C4-2B (cell line): ENCODE data around the gene GRPEL2.

Experiments used
- H3K27ac ChIP-seq: fragments of 450-650 bp; 2 replicates; pipeline ENCODE4 v1.5.1; 2017
- ZFX ChIP-seq: fragments of 450-650 bp; IDR thresholded peaks from 2 replicates; pipeline ENCODE4 v1.6.1; 2017
- TF ChIP-seq, protein P1 (sequence below): fragments of 450-650 bp; conservative IDR thresholded peaks from 2 replicates; pipeline ENCODE4 v1.5.1; 2017; ENCODE audit warnings: mild to moderate bottlenecking

GRPEL2 gene

DNA sequence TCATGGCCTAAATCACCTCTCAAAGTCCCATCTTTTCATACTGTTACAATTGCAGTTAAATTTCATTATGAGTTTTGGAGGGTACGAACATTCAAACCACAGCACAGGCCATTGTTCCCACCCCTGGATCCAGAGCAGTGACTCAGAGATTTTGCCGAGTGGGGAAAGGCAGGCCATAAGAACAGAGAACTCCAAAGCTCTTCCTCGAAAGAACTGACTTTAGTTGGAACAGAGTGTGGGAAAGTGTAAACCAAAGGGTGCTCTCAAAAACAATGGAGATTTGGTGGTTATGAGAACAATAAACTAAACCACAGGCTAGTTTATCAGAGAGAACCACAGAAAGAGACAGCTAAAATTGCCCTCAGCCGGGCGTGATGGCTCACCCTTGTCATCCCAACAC is 19.4 kb upstream of the GRPEL2 start:
- no peak overlapping the region for H3K27ac ChIP-seq
- TF ChIP-seq, protein P1, sequence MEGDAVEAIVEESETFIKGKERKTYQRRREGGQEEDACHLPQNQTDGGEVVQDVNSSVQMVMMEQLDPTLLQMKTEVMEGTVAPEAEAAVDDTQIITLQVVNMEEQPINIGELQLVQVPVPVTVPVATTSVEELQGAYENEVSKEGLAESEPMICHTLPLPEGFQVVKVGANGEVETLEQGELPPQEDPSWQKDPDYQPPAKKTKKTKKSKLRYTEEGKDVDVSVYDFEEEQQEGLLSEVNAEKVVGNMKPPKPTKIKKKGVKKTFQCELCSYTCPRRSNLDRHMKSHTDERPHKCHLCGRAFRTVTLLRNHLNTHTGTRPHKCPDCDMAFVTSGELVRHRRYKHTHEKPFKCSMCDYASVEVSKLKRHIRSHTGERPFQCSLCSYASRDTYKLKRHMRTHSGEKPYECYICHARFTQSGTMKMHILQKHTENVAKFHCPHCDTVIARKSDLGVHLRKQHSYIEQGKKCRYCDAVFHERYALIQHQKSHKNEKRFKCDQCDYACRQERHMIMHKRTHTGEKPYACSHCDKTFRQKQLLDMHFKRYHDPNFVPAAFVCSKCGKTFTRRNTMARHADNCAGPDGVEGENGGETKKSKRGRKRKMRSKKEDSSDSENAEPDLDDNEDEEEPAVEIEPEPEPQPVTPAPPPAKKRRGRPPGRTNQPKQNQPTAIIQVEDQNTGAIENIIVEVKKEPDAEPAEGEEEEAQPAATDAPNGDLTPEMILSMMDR = no peak
- TF ChIP-seq ZFX = no peak

DNA sequence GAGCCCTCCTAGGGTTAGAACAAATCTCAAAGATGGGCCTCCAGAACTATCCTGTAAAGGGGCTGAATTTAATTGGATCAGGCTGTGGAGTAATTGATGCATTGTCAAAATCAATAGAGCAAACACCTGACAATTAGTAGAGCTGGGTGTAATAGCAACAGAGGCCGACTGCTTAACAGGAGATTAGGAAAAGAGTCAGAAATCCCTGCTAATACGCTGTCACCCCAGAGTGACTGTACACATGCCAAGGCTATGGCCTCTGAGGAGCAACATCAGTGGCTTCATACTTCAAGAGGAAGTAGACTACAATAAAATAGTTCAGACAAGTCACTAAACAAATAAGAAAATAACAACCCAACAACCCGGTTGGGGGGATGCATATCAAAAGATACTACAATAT is 18.7 kb upstream of the GRPEL2 start:
- TF ChIP-seq, protein P1 = no peak
- TF ChIP-seq ZFX = no peak
- no peak overlapping the region for H3K27ac ChIP-seq

DNA sequence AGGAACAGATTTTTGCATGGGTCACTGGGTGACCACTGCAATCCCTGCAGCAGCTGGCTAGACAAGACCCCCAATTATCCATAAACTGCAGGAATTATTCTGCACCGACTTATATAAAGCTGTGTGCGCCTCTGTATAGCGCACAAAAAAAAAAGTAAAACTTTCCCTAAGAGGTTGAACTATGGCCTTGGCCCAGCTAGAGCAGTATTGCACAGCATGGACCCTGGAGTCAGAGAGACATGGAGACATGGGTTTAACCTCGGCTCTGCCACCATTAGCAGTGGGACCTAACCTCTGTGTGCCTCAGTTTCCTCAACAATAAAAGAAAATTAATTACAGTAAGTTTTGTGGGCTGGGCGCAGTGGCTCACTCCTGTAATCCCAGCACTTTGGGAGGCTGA is 17.1 kb upstream of the GRPEL2 start:
- H3K27ac ChIP-seq = no peak overlapping the region
- TF ChIP-seq, protein P1 = no peak
- TF ChIP-seq ZFX = no peak

- no peak overlapping the region for H3K27ac ChIP-seq
These were observed 11.4 kb upstream of the GRPEL2 start for GRCh38 chr5:149333711-149334443.

DNA sequence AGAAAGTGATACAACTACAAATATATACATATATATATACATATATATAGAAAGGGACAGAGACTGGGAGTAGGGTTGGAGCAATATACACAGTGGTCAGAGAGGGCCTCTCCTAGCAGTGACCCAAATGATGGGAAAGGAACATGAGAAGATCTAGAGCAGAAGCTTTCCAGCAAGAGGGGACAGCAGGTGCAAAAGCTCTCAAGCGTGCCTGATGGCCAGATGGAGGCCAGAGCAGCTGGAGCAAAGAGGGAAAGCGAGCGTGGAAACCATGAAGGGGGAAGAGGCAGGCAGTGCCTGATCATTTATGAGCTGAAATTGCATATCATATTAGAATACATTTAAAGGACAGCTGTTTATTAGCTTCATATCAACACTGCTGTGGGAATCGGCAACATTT is 7.6 kb upstream of the GRPEL2 start:
- TF ChIP-seq ZFX = no peak
- TF ChIP-seq, protein P1 = no peak
- H3K27ac ChIP-seq = no peak overlapping the region

More at GRCh38 chr5:149333711-149334443, 11.4 kb upstream of the GRPEL2 start:
- TF ChIP-seq, protein P1 = no peak
- no peak for TF ChIP-seq ZFX

DNA sequence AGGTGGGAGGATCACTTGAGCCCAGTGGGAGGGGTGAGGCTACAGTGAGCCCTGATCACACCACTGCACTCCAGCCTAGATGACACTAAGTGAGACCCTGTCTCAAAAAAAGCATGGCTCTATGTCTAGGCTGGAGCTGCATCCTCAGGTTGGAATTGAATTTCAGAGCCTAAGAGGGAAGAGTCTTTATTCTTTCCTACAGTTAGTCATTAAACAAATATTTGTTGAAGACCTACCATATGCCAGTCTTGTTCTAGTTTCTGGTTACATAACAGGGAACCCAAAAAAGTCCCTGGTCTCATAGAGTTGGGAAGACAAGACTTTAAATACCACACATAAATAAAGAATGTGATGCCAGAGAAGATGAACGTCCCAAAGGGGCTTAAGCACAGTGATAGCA is 6.9 kb upstream of the GRPEL2 start:
- TF ChIP-seq ZFX = no peak
- TF ChIP-seq, protein P1 = no peak
- no peak overlapping the region for H3K27ac ChIP-seq

DNA sequence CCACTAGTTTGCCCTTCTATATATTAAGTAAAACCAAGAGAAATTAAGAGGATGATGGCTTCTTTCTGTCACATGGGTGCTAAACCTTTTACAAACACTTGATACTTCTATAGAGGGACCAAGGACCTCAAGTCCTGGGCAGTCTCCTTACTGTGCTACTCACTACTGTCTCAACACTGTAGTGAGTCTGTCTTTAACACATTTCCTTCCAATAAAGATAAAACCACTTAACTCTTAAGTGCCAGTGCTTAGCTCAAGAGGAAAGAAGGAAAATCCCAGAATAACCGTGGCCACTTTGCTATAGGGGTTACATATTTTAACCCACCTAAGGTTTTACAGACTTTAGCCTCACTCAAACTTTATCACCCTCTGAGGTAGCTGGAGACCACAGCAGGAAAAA is 4.4 kb upstream of the GRPEL2 start:
- TF ChIP-seq, protein P1 = no peak
- no peak for TF ChIP-seq ZFX

More for the DNA sequence above, 4.4 kb upstream of the GRPEL2 start:
- H3K27ac ChIP-seq = no peak overlapping the region
